IPS-15b (cell line): ENCODE measurements around the gene CISH.

Experiments used
- H3K27me3 ChIP-seq: one replicate; pipeline ENCODE4 v1.6.1; 2013; ENCODE audit warnings: low read length; ENCODE audit not compliant: control insufficient read depth, insufficient read depth
- H3K36me3 ChIP-seq: one replicate; pipeline ENCODE4 v1.6.1; 2013; ENCODE audit warnings: low read length; ENCODE audit not compliant: control insufficient read depth, insufficient read depth
- H3K4me1 ChIP-seq: one replicate; pipeline ENCODE4 v1.6.1; 2013; ENCODE audit warnings: mild to moderate bottlenecking, low read length; ENCODE audit not compliant: control insufficient read depth, insufficient read depth
- H3K4me3 ChIP-seq: one replicate; pipeline ENCODE4 v1.5.1; 2013; ENCODE audit warnings: low read depth, low read length
- H3K9ac ChIP-seq: one replicate; pipeline ENCODE4 v1.6.1; 2013; ENCODE audit warnings: low read depth, mild to moderate bottlenecking, low read length
- H3K9me3 ChIP-seq: one replicate; pipeline ENCODE4 v1.6.1; 2013; ENCODE audit warnings: mild to moderate bottlenecking, low read length; ENCODE audit not compliant: control insufficient read depth, insufficient read depth

The CISH gene

DNA sequence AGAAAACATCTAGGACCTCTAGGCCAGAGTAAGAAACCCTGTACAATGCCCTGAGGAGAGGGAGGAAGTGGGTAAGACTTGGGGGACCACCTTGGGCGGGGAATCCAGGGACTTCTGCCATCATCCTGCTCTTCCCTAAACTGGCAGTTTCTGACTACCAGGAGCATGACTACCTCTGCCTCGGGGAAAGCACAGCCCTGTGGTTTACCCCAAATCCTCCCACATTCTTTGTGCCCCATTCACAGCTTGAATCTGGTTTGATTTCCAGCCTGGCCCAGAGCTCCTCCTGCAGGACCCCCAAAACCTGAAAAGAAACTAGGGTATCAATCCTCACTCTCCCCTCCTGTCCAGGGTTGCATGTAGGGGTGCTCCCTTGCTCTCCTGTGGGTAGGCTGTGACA lies 48.7 kb downstream of the CISH start:
- peaks cover 10% of the 10 kb centered on the region for H3K27me3 ChIP-seq
- no peaks in the 10 kb centered on the region for H3K9me3 ChIP-seq
- H3K4me1 ChIP-seq = peaks cover 2% of the 10 kb centered on the region
- no peak overlapping the region for H3K9ac ChIP-seq
- H3K36me3 ChIP-seq = peaks cover 6% of the 10 kb centered on the region
- no peak overlapping the region for H3K4me3 ChIP-seq

DNA sequence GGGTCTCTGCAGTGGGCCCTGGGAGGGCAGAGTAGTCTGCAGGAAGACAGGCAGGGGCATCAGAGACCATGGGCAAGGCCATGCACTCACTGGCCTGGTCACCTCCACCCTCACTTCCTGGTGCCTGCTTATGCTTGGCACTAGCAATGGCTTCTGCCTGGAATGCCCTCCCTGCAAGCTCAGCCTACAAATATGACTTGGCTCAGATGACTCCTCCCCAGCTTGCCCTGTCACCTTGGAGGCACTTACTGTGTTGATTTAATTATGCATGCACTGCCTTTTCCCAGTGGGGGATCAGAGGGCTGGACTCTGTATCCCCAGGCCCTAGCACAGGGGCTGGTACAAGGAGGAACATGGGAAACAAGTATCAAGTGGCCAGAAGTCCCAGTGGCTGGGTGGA lies 51.9 kb downstream of the CISH start:
- H3K9ac ChIP-seq = no peak overlapping the region
- H3K4me3 ChIP-seq = no peak overlapping the region

DNA sequence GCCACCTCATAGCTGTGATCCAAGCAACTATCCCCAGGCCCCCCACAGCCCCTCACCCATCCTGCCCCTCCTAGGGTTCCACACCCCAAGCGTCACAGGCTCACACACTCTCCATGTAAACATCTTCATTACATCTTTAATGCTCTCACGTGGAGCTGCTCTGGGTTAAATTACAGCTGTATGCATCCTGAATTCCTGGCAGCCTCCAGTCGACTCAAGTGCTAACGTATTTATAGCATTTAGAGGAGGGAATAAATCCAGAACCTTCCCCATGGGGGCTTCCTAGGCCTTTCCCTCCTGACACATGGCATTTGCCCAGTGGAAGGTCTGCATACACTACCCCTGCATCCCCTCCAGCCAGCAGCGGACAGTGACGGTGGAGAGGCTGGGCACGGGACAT lies 53.7 kb downstream of the CISH start:
- H3K4me1 ChIP-seq = no peaks in the 10 kb centered on the region
- no peaks in the 10 kb centered on the region for H3K36me3 ChIP-seq
- no peak overlapping the region for H3K4me3 ChIP-seq
- no peaks in the 10 kb centered on the region for H3K27me3 ChIP-seq
- no peak overlapping the region for H3K9ac ChIP-seq
- no peaks in the 10 kb centered on the region for H3K9me3 ChIP-seq

More for the DNA sequence above, 51.9 kb downstream of the CISH start:
- no peaks in the 10 kb centered on the region for H3K4me1 ChIP-seq
- no peaks in the 10 kb centered on the region for H3K27me3 ChIP-seq
- no peaks in the 10 kb centered on the region for H3K9me3 ChIP-seq
- no peaks in the 10 kb centered on the region for H3K36me3 ChIP-seq

DNA sequence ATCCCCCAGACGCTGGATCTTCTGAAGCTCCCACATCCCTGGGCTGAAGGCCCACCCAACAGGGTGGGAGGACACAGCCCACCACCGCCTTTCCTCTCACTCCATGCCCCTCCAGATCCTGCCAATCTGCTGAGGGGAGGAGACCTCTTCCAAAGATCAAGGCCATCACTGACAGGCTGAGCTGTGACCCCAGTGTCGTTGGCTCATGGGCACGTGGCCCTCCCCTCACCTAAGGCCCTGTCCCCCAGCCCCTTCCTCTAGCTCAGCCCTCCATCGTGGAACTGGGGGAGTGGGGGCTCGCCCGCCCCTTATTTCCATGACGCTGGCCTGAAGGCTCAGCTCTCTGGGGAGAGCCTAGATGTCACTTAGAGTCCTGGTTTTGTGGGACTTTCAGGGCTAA lies 54.5 kb downstream of the CISH start:
- H3K4me1 ChIP-seq = no peaks in the 10 kb centered on the region
- H3K36me3 ChIP-seq = no peaks in the 10 kb centered on the region
- H3K9ac ChIP-seq = no peak overlapping the region
- no peaks in the 10 kb centered on the region for H3K27me3 ChIP-seq
- no peaks in the 10 kb centered on the region for H3K9me3 ChIP-seq
- no peak overlapping the region for H3K4me3 ChIP-seq
